Effector CD4-positive, alpha-beta T cell (primary cell): ENCODE results near the gene TTC39C.

Experiments
- DNase-seq: peaks from one replicate; pipeline ENCODE4 v3.0.0-alpha.2; 2020
- total RNA-seq: gene quantifications from one replicate; lab custom pipeline; 2026; lab: John Stamatoyannopoulos, UW

The TTC39C gene
- total RNA-seq, result 136 reads per million, percentile 88 among the genes with 10 or more reads in this experiment

DNA sequence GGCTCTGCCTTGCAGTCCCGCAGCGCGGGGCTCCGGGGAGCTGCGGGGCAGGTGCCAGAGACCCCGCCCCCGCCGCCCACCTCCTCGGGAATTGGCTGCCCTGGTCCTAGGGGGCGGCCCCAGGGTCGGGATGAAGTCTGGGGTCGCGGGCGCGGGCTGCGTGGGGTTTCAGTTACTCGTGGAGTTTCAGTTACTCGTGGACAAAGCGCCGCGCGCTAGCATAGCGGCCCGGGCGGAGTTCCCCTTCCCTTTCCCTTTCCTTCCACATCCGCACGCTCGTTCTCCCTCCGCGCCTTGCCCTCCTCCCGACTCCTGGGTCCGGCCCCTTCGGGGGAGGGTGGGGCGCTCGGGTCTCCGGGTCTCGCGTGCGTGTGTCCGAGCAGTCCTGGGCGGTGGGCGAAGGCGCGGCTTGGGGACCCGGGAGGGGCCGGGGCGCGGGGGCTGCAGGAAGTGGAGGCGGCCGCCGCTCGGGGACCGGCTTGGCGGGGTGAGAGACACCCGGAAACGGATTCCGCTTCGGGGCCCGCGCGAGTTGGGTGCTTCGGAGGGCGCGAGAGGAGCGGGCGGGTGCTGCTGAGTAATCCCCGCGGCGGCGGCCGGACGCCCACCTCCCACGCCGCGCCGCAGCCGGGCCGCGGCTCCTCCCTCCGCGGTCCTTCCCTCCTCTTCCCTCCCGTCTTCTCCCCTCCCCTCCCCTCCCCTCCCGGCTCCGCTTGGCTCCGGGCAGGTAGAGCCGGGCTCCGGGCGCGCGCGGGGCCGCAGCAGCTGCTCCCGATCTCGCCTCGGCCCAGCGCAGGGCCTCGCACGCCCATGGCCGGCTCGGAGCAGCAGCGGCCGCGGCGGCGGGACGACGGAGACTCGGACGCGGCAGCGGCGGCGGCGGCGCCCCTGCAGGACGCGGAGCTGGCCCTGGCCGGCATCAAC is at the start of gene TTC39C:
Gene TTC39C, plus strand, starts transcription at position 693 of the 924 bp plus-strand sequence. Its CDS starts 118 bp downstream, at position 811.
- peak; percentile 74 for DNase-seq

GRCh38 chr18:23966909-23967308 is 47.6 kb upstream of the TTC39C start:
- no peak for DNase-seq

- no peak for DNase-seq
Observed at GRCh38 chr18:23967321-23968089, 47.0 kb upstream of the TTC39C start.

GRCh38 chr18:23968638-23969604 is 45.6 kb upstream of the TTC39C start:
- DNase-seq, result no peak

- DNase-seq, result no peak
Observed at GRCh38 chr18:23969664-23970063, 44.9 kb upstream of the TTC39C start.

GRCh38 chr18:23970161-23971096 is 44.1 kb upstream of the TTC39C start:
- peak; percentile 44 for DNase-seq

- DNase-seq, result no peak
Observed at GRCh38 chr18:23971097-23971440, 43.5 kb upstream of the TTC39C start.

DNA sequence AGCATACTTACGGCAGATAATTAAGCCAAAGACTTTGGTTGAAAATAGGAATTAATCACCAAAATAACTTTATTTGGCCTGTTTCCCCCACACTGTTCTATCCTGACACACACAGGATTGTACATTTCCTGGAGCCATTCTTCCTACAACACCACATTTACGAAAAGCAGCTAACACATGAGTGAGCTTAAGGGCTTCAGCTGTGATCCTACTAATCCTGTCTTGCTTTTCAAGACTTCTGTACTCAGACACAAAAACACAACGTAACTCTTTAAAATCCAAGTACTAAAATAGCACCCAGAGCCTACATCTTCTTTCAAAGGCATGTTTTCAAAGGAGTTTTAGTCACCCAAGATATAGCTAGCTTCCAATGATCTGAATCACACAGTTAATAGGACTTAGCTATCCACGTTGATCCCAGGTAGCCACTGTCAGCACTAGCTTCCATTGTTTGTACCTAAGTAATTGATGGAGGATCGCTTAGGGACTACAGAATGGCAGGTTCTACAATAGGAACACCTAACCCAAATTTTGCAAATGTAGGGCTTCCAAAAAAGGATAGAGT is 42.8 kb upstream of the TTC39C start:
- no peak for DNase-seq

DNA sequence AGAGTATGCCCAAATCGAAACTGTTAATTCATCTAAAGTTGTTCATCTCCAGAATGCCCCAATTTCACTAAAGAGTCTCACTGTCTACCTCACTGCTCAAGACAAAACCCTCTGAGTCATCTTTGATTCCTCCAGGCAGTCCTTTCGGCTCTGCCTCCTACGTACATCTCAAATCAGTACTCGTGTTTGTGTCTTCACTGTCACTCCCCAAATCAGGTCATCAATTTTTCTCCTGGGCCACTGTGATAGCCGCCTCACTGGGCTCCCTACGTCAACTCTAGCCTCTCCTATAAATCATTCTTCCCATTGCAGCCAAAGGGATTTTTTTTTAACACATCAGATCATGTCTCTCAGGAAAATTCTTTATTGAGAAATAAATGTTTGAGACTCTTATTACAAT is 42.1 kb upstream of the TTC39C start:
- no peak for DNase-seq

DNA sequence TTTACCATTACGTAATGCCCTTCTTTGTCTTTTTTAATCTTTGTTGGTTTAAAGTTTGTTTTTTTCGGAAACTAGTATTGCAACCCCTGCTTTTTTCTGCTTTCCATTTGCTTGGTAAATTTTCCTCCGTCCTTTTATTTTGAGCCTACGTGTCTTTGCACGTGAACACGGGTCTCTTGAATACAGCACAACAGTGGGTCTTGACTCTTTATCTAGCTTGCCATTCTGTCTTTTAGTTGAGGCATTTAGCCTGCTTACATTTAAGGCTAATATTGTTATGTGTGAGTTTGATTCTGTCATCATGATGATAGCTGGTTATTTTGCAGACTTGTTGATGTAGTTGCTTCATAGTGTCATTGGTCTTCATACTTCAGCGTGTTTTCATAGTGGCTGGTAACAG is 37.5 kb upstream of the TTC39C start:
- DNase-seq, result no peak

DNA sequence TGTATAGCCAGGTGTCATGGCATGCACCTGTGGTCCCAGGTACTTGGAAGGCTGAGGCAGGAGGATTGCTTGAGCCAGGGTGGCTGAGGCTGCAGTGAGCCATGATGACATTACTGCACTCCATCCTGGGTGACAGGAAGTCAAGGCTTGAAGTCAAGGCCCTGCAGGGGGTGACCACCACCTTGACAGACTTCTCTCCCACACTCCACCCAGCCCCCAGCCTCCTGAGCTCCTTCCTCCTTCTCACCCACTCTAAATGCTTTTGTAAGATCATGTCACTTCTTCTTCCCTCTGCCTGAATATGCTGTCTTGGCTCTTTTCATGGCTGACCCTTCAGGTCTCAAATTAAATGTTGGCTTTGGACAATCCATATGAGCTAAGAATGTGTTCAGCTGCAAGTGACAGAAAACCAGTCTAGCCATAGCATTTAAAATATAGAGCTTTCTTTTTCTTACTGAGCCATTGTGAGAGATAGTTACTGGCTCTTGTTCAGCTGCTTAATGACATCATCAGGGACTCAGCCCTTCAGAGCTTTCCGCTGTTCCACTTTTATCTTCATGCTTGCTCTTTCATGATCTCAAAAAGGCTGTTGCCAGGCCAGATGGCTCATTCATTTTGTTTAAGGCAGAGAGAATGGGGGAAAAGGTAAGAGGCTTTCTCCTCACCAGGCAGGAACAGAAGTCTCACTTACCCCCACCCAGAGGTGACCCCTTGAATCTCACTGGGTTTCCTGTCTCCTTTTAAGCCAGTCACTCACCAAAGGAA is 36.7 kb upstream of the TTC39C start:
- DNase-seq, result no peak

- no peak for DNase-seq
Observed at GRCh38 chr18:23981369-23981980, 33.1 kb upstream of the TTC39C start.

DNA sequence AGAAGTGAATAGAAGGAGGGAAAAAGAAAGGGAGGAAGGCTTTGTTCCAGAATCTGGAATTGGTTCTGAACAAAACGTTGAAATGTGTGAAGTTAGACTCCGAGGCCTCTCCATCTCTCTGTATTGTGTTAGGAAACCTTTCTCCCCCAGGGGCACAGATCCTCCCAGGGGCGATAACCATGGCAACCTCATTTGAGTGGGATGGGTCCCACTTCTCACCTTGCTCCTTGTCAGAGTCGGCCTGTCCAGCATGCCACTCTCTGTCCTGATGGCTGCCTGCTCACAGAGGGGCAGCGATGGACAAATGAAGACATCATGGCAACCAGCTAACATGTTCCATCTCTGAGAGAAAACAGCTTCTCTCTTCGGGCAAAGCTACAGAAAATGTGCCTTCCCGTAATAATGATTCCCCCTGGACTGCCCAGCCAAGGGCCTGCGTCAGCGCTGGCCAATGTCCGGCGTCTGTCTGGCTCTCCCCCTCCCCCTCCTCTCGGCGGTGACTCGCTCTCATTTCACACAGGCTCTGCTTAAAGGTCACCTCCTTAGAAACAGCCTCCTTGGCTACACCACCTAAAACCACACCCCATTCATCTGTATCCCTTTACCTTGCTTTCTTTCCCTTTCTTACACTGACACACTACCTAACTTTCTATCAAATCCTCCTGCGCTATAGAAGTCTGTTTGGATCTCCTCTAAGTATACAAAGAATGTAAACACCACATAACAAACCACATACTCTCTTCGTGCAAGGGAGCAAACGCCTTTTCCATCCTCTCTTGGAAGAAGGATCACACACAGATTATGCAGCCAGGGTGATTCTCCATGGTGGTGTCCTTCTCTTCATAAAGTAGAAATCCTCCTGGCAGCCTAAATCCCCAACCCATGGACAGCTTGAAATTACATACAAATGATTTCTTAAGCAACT is 32.1 kb upstream of the TTC39C start:
- no peak for DNase-seq

- no peak for DNase-seq
Observed at GRCh38 chr18:23983112-23983511, 31.4 kb upstream of the TTC39C start.

GRCh38 chr18:23986600-23987359 is 27.8 kb upstream of the TTC39C start:
- DNase-seq, result no peak

GRCh38 chr18:23990474-23991410 is 23.8 kb upstream of the TTC39C start:
- DNase-seq, result no peak
